HG02571 (cell line): ENCODE data around the gene LRRC15.

Experiments used
- ATAC-seq: cut with Tn5 transposase; IDR thresholded peaks from one replicate; pipeline ENCODE4 v1.9.1; 2021; ENCODE audit warnings: mild to moderate bottlenecking, moderate library complexity; ENCODE audit not compliant: unreplicated experiment

LRRC15 gene

DNA sequence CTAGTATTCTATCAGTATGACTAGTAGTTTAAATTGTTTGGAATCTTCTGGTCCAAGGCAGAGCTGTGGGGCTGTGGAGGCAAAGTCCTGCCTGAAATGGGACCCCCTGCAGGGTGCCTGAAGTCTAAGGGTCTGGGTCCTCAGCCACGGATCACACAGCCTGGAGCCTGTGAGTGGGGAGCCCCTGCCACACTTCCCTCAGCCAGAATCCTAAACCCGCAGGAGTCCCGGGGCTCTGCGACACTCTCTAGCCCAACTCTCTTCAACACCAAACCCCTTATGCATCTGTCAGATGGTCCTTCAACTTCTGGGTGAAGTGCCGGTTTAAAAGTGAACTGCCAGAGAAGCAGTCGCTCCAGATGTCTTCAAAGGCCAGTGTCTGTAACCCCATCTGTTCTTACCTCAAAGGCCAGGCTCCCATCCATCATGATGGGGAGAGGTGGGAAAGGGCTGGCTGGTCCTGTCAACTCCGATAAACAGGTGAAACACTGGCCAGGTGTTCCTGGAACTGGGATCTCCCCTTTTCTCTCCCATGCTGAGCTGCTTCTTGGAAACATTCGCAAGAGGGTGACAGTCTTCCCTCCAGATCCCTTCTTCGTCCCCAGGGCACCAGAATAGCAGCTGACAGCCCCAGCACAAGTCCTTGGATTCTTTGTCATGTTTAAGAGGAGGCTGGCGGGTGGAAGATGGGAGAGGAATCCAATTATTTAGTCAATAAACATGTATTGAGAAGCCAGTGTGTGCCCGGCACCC is 64.0 kb downstream of the LRRC15 start:
- ATAC-seq: no peak
